Neural cell (in vitro differentiated cells): Measurements from ENCODE around the gene PDE6A. TPM values are rescaled to one million over a fixed set of nuclear protein-coding genes. Genes with fewer than 3 reads are reported as not detected.

ENCODE experiments used
- H2AFZ ChIP-seq: fragments of 200-600, 300-800 bp; sonication (generic), shearing (Covaris generic); 2 replicates; pipeline ENCODE4 v1.6.0; 2014; ENCODE audit warnings: low read depth, mild to moderate bottlenecking, antibody characterized with exemption, low read length, moderate library complexity
- H3F3A ChIP-seq: fragments of 200-600 bp; shearing (Covaris generic); 2 replicates; pipeline ENCODE4 v1.6.1; 2016; ENCODE audit warnings: mild to moderate bottlenecking, moderate library complexity, mixed read lengths, antibody characterized with exemption, low read length; ENCODE audit not compliant: insufficient read depth, poor library complexity, severe bottlenecking
- H3K27ac ChIP-seq: fragments of 200-600, 300-800 bp; sonication (generic), shearing (Covaris generic); 2 replicates; pipeline ENCODE4 v1.5.1; 2014; ENCODE audit warnings: mild to moderate bottlenecking, low read length, moderate library complexity
- H3K27me3 ChIP-seq: fragments of 300-800, 200-600 bp; sonication (generic), shearing (Covaris generic); 2 replicates; pipeline ENCODE4 v1.6.0; 2014; ENCODE audit warnings: mild to moderate bottlenecking, low read depth, low read length, moderate library complexity; ENCODE audit not compliant: insufficient read depth
- H3K36me3 ChIP-seq: fragments of 300-800, 200-600 bp; sonication (generic), shearing (Covaris generic); 2 replicates; pipeline ENCODE4 v1.5.1; 2014; ENCODE audit warnings: mild to moderate bottlenecking, antibody characterized with exemption, low read length, moderate library complexity; ENCODE audit not compliant: insufficient read depth
- H3K4me2 ChIP-seq: fragments of 300-800, 200-600 bp; sonication (generic), shearing (Covaris generic); 2 replicates; pipeline ENCODE4 v1.6.0; 2014; ENCODE audit warnings: mild to moderate bottlenecking, low read length
- H3K4me3 ChIP-seq: fragments of 300-800, 200-600 bp; sonication (generic), shearing (Covaris generic); 2 replicates; pipeline ENCODE4 v1.5.1; 2014; ENCODE audit warnings: mild to moderate bottlenecking, low read length, moderate library complexity
- H3K79me2 ChIP-seq: fragments of 200-600 bp; shearing (Covaris generic); replicated peaks from 2 replicates; pipeline ENCODE4 v1.6.0; 2014; ENCODE audit warnings: mild to moderate bottlenecking, low read length, moderate library complexity; ENCODE audit not compliant: insufficient read depth
- H3K9ac ChIP-seq: fragments of 300-800, 200-600 bp; sonication (generic), shearing (Covaris generic); 2 replicates; pipeline ENCODE4 v1.6.1; 2016; ENCODE audit warnings: mild to moderate bottlenecking, low read length, mixed read lengths
- H3K9me2 ChIP-seq: fragments of 200-600 bp; shearing (Covaris generic); 2 replicates; pipeline ENCODE4 v1.6.1; 2016; ENCODE audit warnings: mild to moderate bottlenecking, low read length, mixed read lengths; ENCODE audit not compliant: insufficient read depth
- H3K9me3 ChIP-seq: fragments of 200-600, 300-800 bp; sonication (generic), shearing (Covaris generic); 2 replicates; pipeline ENCODE4 v1.6.1; 2016; ENCODE audit warnings: mild to moderate bottlenecking, mixed run types, low read length, moderate library complexity, mixed read lengths
- H4K20me1 ChIP-seq: fragments of 200-600 bp; shearing (Covaris generic); 2 replicates; pipeline ENCODE4 v1.6.1; 2016; ENCODE audit warnings: mild to moderate bottlenecking, mixed run types; ENCODE audit not compliant: insufficient read depth
- CTCF ChIP-seq: fragments of 450-650 bp; IDR thresholded peaks from 2 replicates; pipeline ENCODE4 v1.5.1; 2014; ENCODE audit warnings: antibody characterized with exemption, mild to moderate bottlenecking, moderate library complexity; ENCODE audit not compliant: poor library complexity, severe bottlenecking
- EP300 ChIP-seq: fragments of 450-650 bp; conservative IDR thresholded peaks from 2 replicates; pipeline ENCODE4 v1.6.1; 2014; ENCODE audit warnings: antibody characterized with exemption, mild to moderate bottlenecking, moderate library complexity; ENCODE audit not compliant: poor library complexity, severe bottlenecking
- EZH2 ChIP-seq: fragments of 200-600, 300-800 bp; shearing (Covaris generic), sonication (generic); IDR thresholded peaks from 2 replicates; pipeline ENCODE4 v1.6.1; 2014; ENCODE audit warnings: antibody characterized with exemption, low read length, borderline replicate concordance, mild to moderate bottlenecking; ENCODE audit not compliant: insufficient read depth, poor library complexity, severe bottlenecking
- MXI1 ChIP-seq: fragments of 450-650 bp; conservative IDR thresholded peaks from 2 replicates; pipeline ENCODE4 v1.6.1; 2014; ENCODE audit warnings: antibody characterized with exemption, mild to moderate bottlenecking; ENCODE audit not compliant: poor library complexity, severe bottlenecking
- POLR2AphosphoS5 ChIP-seq: IDR thresholded peaks from 2 replicates; pipeline ENCODE4 v1.6.1; 2012
- RAD21 ChIP-seq: fragments of 450-650 bp; conservative IDR thresholded peaks from 2 replicates; pipeline ENCODE4 v1.6.1; 2014; ENCODE audit warnings: antibody characterized with exemption, mild to moderate bottlenecking, moderate library complexity
- REST ChIP-seq: IDR thresholded peaks from 2 replicates; pipeline ENCODE4 v1.6.1; 2012; ENCODE audit warnings: borderline replicate concordance
- SMC3 ChIP-seq: fragments of 450-650 bp; conservative IDR thresholded peaks from 2 replicates; pipeline ENCODE4 v1.6.1; 2014; ENCODE audit warnings: antibody characterized with exemption, mild to moderate bottlenecking, moderate library complexity; ENCODE audit not compliant: poor library complexity
- TAF1 ChIP-seq: IDR thresholded peaks from 2 replicates; pipeline ENCODE4 v1.6.1; 2012; ENCODE audit warnings: low read depth
- polyA plus RNA-seq: library from polyadenylated mRNA; depleted of rRNA; stranded (reverse); fragments of >200 nt; gene quantifications from 2 replicates; pipeline ENCODE4 v1.2.3, GENCODE V29; 2014

Gene PDE6A
- polyA plus RNA-seq, 1 donor from 2014 or later = not detected

- H3K4me3 ChIP-seq = no peak overlapping the region
- no peaks in the 10 kb centered on the region for H3K79me2 ChIP-seq
- no peaks in the 10 kb centered on the region for H3F3A ChIP-seq
- no peaks in the 10 kb centered on the region for H3K9me3 ChIP-seq
- no peaks in the 10 kb centered on the region for H3K27me3 ChIP-seq
- no peaks in the 10 kb centered on the region for H3K9me2 ChIP-seq
- H2AFZ ChIP-seq = no peak overlapping the region
- no peaks in the 10 kb centered on the region for H3K36me3 ChIP-seq
- H3K9ac ChIP-seq = no peak overlapping the region
- no peak overlapping the region for H3K27ac ChIP-seq
- H4K20me1 ChIP-seq = no peaks in the 10 kb centered on the region
- TF ChIP-seq EZH2 = no peak
- TF ChIP-seq EP300 = no peak
- no peak for TF ChIP-seq RAD21
- TF ChIP-seq REST = no peak
- TF ChIP-seq MXI1 = no peak
- TF ChIP-seq TAF1 = no peak
- no peak overlapping the region for H3K4me2 ChIP-seq
Measured at GRCh38 chr5:149839761-149840160, 104.8 kb downstream of the PDE6A start.

DNA sequence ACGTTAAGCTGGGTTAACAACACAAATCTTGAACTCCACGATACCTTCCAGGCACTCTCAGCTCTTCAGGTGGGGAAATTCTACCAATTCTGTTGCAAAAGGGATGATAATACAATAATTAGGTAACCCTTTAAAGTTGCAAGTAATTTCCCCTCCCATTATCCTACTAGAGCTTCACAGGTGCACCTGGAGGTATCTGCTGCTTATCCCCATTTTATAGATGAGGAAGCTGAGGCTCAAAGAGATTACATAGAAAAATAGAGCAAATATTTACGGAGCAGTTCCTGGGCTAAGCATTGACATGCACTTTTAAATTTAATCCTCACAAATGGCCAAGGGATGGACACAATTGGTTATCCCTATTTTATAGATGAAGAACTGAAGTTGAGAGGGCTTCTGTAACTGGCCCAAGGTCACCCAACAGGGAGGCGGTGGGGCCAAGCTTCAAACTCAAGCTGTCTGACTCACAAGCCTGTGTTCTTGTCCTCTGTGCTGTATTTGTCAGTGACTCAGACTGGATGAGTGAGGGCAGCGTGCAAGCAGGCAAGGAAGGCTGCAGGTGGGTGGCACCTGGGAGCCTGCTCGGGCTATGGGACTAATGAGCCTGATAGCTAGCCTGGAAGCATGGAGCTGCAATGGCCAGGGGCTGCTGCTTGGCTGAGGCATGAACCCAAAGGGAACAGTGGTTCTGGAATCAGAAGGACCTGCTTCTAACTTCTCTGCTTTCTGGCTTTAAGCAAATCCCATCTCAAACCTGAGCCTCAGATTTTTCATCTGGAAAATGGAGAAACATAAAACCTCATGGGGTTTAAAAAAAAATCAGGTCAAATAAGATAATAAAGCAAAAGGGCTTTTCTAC is 105.5 kb downstream of the PDE6A start:
- TF ChIP-seq MXI1 = no peak
- TF ChIP-seq CTCF = no peak
- TF ChIP-seq REST = no peak
- no peak for TF ChIP-seq EZH2
- TF ChIP-seq EP300 = no peak
- TF ChIP-seq RAD21 = no peak
- no peak for TF ChIP-seq TAF1
- TF ChIP-seq SMC3 = no peak
- TF ChIP-seq POLR2AphosphoS5 = no peak
- Histone ChIP-seq H3K79me2 (no peaks in the 10 kb centered on the region), H3K27ac (no peak overlapping the region), H3K9ac (no peak overlapping the region), H2AFZ (no peak overlapping the region), H3K36me3 (no peaks in the 10 kb centered on the region), H3K4me3 (no peak overlapping the region), H3K4me2 (no peak overlapping the region), H4K20me1 (no peaks in the 10 kb centered on the region), H3K9me2 (no peaks in the 10 kb centered on the region), H3K27me3 (no peaks in the 10 kb centered on the region), H3F3A (no peaks in the 10 kb centered on the region), H3K9me3 (no peaks in the 10 kb centered on the region)
